Neural cell (in vitro differentiated cells): ENCODE data around the gene TRIAP1.

Source experiments
- CTCF ChIP-seq: fragments of 450-650 bp; IDR thresholded peaks from 2 replicates; pipeline ENCODE4 v1.5.1; 2014; ENCODE audit warnings: antibody characterized with exemption, mild to moderate bottlenecking, moderate library complexity; ENCODE audit not compliant: poor library complexity, severe bottlenecking
- EP300 ChIP-seq: fragments of 450-650 bp; conservative IDR thresholded peaks from 2 replicates; pipeline ENCODE4 v1.6.1; 2014; ENCODE audit warnings: antibody characterized with exemption, mild to moderate bottlenecking, moderate library complexity; ENCODE audit not compliant: poor library complexity, severe bottlenecking
- EZH2 ChIP-seq: fragments of 200-600, 300-800 bp; shearing (Covaris generic), sonication (generic); IDR thresholded peaks from 2 replicates; pipeline ENCODE4 v1.6.1; 2014; ENCODE audit warnings: antibody characterized with exemption, low read length, borderline replicate concordance, mild to moderate bottlenecking; ENCODE audit not compliant: insufficient read depth, poor library complexity, severe bottlenecking
- POLR2AphosphoS5 ChIP-seq: IDR thresholded peaks from 2 replicates; pipeline ENCODE4 v1.6.1; 2012
- REST ChIP-seq: IDR thresholded peaks from 2 replicates; pipeline ENCODE4 v1.6.1; 2012; ENCODE audit warnings: borderline replicate concordance
- TAF1 ChIP-seq: IDR thresholded peaks from 2 replicates; pipeline ENCODE4 v1.6.1; 2012; ENCODE audit warnings: low read depth

GRCh38 chr12:120394483-120395367 is 51.5 kb downstream of the TRIAP1 start:
- TF ChIP-seq TAF1 (no peak), CTCF (no peak), EP300 (no peak), EZH2 (no peak), POLR2AphosphoS5 (no peak), REST (no peak)
